Skin epidermis (tissue), 12 donors: ENCODE results near the gene CDC5L.
"Not testable (repeated sequence)": the region's sequence is repeated elsewhere in the genome, so short reads cannot be mapped to it uniquely, and the experiment has no call there.

Experiments used
- H3K27ac ChIP-seq, 21 experiments: fragments of 200-600 bp; sonication (generic) in 11 of 21; one replicate each; pipeline ENCODE4 v1.5.0; 2020; ENCODE audit warnings: mild to moderate bottlenecking in 3 of 21, inconsistent platforms in 2 of 21, moderate library complexity in 2 of 21
- H3K4me3 ChIP-seq, 7 experiments: fragments of 200-600 bp; sonication (generic) in 2 of 7; one replicate each; pipeline ENCODE4 v1.5.0; 2020; ENCODE audit warnings: inconsistent platforms in 2 of 7, mild to moderate bottlenecking in 2 of 7, moderate library complexity in 1 of 7

The CDC5L gene

GRCh38 chr6:44387346-44388134 lies at the start of gene CDC5L:
CDC5L (plus strand) TSS chr6:44387706; CDS start chr6:44387824, 118 bp downstream.
- peak within 1 kb of the TSS; percentile 62 to 95 (median 78) for H3K4me3 ChIP-seq

GRCh38 chr6:44338228-44339122 lies 49.0 kb upstream of the CDC5L start:
- Histone ChIP-seq H3K27ac (no peak overlapping the region), H3K4me3 (no peak overlapping the region)

More at GRCh38 chr6:44387346-44388134, at the start of gene CDC5L:
- peak within 1 kb of the TSS; percentile 80 to 98 (median 94) for H3K27ac ChIP-seq

- Histone ChIP-seq H3K27ac (peak overlapping the region in 2 of 21 experiments; percentile 26 to 28), H3K4me3 (no peak overlapping the region)
Measured at GRCh38 chr6:44339301-44339700, 48.2 kb upstream of the CDC5L start.

- H3K27ac ChIP-seq, result peak overlapping the region in 2 of 21 experiments; percentile 26 to 28
Measured at GRCh38 chr6:44339763-44340625, 47.5 kb upstream of the CDC5L start.

GRCh38 chr6:44341095-44341890 lies 46.2 kb upstream of the CDC5L start:
- H3K27ac ChIP-seq, result peak overlapping the region in 3 of 21 experiments; percentile 3 to 43 (median 32)
- H3K4me3 ChIP-seq, result no peak overlapping the region

More at GRCh38 chr6:44339763-44340625, 47.5 kb upstream of the CDC5L start:
- H3K4me3 ChIP-seq, result no peak overlapping the region

- no peak overlapping the region for H3K4me3 ChIP-seq
- H3K27ac ChIP-seq, result peak overlapping the region in 4 of 21 experiments; percentile 16 to 64 (median 48)
Measured at GRCh38 chr6:44342052-44342451, 45.5 kb upstream of the CDC5L start.

- peak within 1 kb of the TSS in 2 of 7 experiments; percentile 7 to 22 for H3K4me3 ChIP-seq
- peak within 1 kb of the TSS in 7 of 21 experiments; percentile 16 to 64 (median 43) for H3K27ac ChIP-seq
Measured at GRCh38 chr6:44342489-44342888, 45.0 kb upstream of the CDC5L start, which contains the start of gene SPATS1. SPATS1 (plus strand) TSS chr6:44342650; CDS start chr6:44343096, 446 bp downstream.

- H3K27ac ChIP-seq, result not testable (repeated sequence)
Measured at GRCh38 chr6:44346818-44347217, 40.7 kb upstream of the CDC5L start.

GRCh38 chr6:44349904-44350649 lies 37.4 kb upstream of the CDC5L start:
- H3K27ac ChIP-seq, result no peak overlapping the region

More at GRCh38 chr6:44346818-44347217, 40.7 kb upstream of the CDC5L start:
- H3K4me3 ChIP-seq, result not testable (repeated sequence)

GRCh38 chr6:44350650-44350994 lies 36.9 kb upstream of the CDC5L start:
- not testable (repeated sequence) for H3K4me3 ChIP-seq, H3K27ac ChIP-seq

More at GRCh38 chr6:44349904-44350649, 37.4 kb upstream of the CDC5L start:
- no peak overlapping the region for H3K4me3 ChIP-seq

GRCh38 chr6:44352259-44352658 lies 35.2 kb upstream of the CDC5L start:
- H3K4me3 ChIP-seq, result no peak overlapping the region
- no peak overlapping the region for H3K27ac ChIP-seq

- no peak overlapping the region for H3K27ac ChIP-seq
Measured at GRCh38 chr6:44353336-44353735, 34.2 kb upstream of the CDC5L start.

GRCh38 chr6:44355640-44356039 lies 31.9 kb upstream of the CDC5L start:
- Histone ChIP-seq H3K4me3 (no peak overlapping the region), H3K27ac (no peak overlapping the region)

More at GRCh38 chr6:44353336-44353735, 34.2 kb upstream of the CDC5L start:
- H3K4me3 ChIP-seq, result no peak overlapping the region

- Histone ChIP-seq H3K4me3 (no peak overlapping the region), H3K27ac (no peak overlapping the region)
Measured at GRCh38 chr6:44356487-44356886, 31.0 kb upstream of the CDC5L start.

GRCh38 chr6:44359973-44360372 lies 27.5 kb upstream of the CDC5L start:
- no peak overlapping the region for H3K4me3 ChIP-seq
- H3K27ac ChIP-seq, result no peak overlapping the region

- H3K4me3 ChIP-seq, result no peak overlapping the region
- no peak overlapping the region for H3K27ac ChIP-seq
Measured at GRCh38 chr6:44361947-44362346, 25.6 kb upstream of the CDC5L start.

- Histone ChIP-seq H3K27ac (no peak overlapping the region), H3K4me3 (no peak overlapping the region)
Measured at GRCh38 chr6:44363377-44363926, 24.1 kb upstream of the CDC5L start.

GRCh38 chr6:44366781-44367180 lies 20.7 kb upstream of the CDC5L start:
- no peak overlapping the region for H3K4me3 ChIP-seq
- no peak overlapping the region for H3K27ac ChIP-seq
